ENCODE measurements around the gene ARGLU1.

The ARGLU1 gene

GRCh38 chr13:106524108-106524507, 43.8 kb downstream of the ARGLU1 start:
- DNase-seq (ENCODE audit: low read depth) = no peak

GRCh38 chr13:106523576-106523975, 44.4 kb downstream of the ARGLU1 start:
- no peak for DNase-seq (ENCODE audit: low read depth)

- no peak for DNase-seq (ENCODE audit: low read depth)
These were observed 44.9 kb downstream of the ARGLU1 start for GRCh38 chr13:106522898-106523525.

GRCh38 chr13:106522112-106522705, 45.7 kb downstream of the ARGLU1 start:
- DNase-seq (ENCODE audit: low read depth) = no peak

GRCh38 chr13:106521095-106521799, 46.7 kb downstream of the ARGLU1 start:
- DNase-seq (ENCODE audit: low read depth) = no peak

GRCh38 chr13:106520251-106521054, 47.5 kb downstream of the ARGLU1 start:
- no peak for DNase-seq (ENCODE audit: low read depth)

DNA sequence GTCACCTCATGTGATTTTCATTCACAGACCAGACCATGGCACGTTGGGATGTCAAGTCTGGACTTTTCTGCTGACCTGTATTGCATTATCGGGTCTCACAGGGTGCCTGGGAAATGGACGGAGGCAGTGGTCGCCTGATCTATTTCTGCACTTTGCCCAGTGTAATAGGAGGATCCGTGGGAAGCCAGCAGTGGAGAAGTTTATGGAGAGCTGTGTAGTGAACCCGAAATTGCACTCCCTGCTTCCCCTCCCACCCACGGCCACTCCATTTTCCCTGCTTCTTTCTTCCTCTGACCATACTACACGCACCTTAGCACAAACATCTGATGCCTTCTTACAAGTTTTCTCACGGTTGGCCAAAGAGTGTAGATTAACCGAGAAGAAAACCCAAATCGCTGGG, 49.4 kb downstream of the ARGLU1 start:
- DNase-seq (ENCODE audit: low read depth) = no peak

DNA sequence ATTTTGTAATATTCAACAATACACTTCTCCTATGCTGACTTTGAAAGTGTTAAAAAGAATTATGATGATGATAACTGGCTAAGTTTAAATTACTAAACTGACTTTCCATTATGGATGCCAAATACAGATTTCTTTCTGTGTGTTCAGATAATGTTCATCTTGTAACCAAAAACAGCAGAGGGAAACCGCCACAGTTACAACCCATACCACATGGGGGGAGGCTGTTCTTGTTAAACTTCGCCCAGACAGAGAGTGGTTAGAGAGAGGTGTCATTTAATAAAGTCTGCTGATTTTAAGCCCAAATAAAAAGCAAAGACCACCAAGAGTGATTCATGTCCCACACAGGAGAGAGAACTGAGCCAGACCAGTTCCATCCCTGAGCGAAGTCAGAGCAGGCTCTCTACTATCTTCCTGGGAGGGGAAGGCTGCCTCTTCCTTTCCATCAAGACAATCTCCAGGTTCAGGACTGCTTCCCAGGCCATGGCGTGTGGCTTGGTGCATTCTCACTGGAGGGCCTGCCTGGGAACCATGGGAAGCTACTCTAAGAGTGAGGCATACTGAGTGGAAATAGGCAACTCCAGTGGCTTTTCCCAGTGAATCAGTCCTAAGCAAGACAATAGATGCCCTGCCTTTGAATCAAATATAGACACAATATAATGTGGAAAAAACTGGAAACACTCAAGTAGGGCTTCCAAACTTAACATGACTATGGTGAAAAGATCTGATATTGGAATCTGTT, 50.7 kb downstream of the ARGLU1 start:
- DNase-seq (ENCODE audit: low read depth) = no peak

GRCh38 chr13:106515635-106516254, 52.2 kb downstream of the ARGLU1 start:
- DNase-seq (ENCODE audit: low read depth) = no peak

- no peak for DNase-seq (ENCODE audit: low read depth)
These were observed 52.9 kb downstream of the ARGLU1 start for GRCh38 chr13:106514928-106515634.

- DNase-seq (ENCODE audit: low read depth) = no peak
These were observed 54.6 kb downstream of the ARGLU1 start for GRCh38 chr13:106513025-106513983.

GRCh38 chr13:106507560-106508274, 60.2 kb downstream of the ARGLU1 start:
- no peak for DNase-seq (ENCODE audit: low read depth)

DNA sequence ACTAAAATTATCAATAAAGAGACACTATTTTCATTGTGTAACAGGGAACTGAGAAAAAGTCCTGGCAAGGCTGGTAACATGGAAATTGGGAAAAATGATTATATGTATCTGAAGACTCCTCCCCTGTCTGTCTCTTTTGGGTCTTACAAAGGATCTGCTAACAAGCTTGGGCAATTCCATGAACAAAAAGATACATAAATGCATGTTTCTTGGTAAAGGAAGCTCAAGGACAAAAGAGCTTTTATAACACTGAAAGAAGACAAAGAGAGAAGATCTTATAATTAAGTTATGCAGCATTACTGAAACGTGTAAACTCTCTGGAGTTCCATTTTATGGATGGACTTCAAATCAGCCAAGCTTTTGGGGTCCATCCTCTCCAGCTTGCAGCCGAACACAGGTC, 61.7 kb downstream of the ARGLU1 start:
- DNase-seq (ENCODE audit: low read depth) = no peak

DNA sequence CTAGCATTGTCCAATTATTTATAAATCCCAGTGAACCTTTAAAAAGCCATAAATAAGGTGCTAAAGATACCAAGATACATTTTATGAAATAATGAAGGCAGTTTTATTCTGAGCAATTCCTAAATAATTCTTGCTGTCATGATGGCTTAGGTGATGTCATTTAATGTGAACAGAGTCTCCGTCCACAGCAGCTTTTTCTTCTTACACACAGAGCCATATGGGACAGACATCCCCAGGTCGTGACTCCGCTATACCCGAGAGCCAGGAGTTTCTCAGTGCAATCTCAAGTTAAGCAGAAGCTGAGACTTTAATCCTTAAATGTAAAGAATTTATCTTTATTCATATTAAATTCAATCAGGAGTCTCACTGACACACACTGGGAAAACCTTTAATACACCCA, 62.2 kb downstream of the ARGLU1 start:
- no peak for DNase-seq (ENCODE audit: low read depth)

- DNase-seq (ENCODE audit: low read depth) = no peak
These were observed 62.6 kb downstream of the ARGLU1 start for GRCh38 chr13:106505295-106505694.

GRCh38 chr13:106503730-106504453, 64.0 kb downstream of the ARGLU1 start:
- DNase-seq (ENCODE audit: low read depth) = no peak

DNA sequence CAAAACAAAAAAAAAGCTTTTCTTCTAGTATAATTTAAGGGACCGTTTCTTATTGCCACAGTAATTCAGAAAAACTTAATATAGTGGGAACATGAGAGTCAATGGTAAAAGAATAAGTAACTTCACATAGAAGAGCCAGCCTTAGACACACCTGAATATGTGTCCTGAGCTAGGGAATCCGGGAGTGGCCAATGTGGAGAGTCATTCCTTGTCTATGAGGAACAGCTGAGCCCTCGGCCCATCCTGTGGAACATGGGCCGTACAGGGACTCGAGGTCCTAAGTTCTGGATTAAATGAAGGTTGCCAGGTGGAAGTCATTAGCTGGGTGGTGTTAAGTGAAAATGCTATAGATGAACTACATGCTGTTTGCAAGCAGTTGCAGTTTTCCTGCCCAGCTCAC, 64.7 kb downstream of the ARGLU1 start:
- no peak for DNase-seq (ENCODE audit: low read depth)

DNA sequence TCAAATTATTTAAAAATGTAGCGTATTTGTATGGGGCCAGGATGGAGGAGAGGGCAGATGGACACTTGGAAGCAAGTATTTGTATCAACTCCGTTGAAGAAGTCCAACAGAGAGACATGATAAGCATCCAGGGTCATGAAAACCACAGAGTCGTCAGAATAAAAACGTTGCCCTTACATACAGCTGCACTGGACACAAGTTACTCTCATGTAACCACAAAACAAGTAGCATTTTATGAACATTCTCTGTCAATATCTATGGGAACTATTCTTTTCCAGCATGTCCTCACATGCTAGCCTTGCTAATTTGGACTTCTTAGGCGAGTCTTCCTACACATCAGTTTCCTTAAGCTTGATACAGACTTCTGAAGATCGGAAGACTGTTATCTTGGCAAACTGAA, 67.5 kb downstream of the ARGLU1 start:
- DNase-seq (ENCODE audit: low read depth) = no peak
